IPS DF 4.7 (cell line): Measurements from ENCODE around the gene PRLH.

ENCODE experiments used
- DNase-seq: peaks from one replicate; pipeline ENCODE4 v3.0.0-alpha.2; 2013; ENCODE audit warnings: low spot score; ENCODE audit errors: extremely low read depth

PRLH gene

GRCh38 chr2:237564526-237565131 lies 1.7 kb upstream of the PRLH start:
- DNase-seq, result no peak

- no peak for DNase-seq
Measured at GRCh38 chr2:237565974-237566373, 400 bp upstream of the PRLH start.

GRCh38 chr2:237567276-237568029 lies 1.1 kb downstream of the PRLH start:
- DNase-seq, result no peak

- DNase-seq, result no peak
Measured at GRCh38 chr2:237568121-237568660, 1.8 kb downstream of the PRLH start.

- DNase-seq, result no peak
Measured at GRCh38 chr2:237569041-237569440, 2.7 kb downstream of the PRLH start.

GRCh38 chr2:237569896-237570295 lies 3.5 kb downstream of the PRLH start:
- no peak for DNase-seq

GRCh38 chr2:237570776-237571335 lies 4.5 kb downstream of the PRLH start:
- DNase-seq, result no peak

- DNase-seq, result no peak
Measured at GRCh38 chr2:237571551-237571950, 5.2 kb downstream of the PRLH start.

GRCh38 chr2:237572021-237572741 lies 5.8 kb downstream of the PRLH start:
- no peak for DNase-seq

GRCh38 chr2:237572742-237573101 lies 6.3 kb downstream of the PRLH start:
- DNase-seq, result no peak

- DNase-seq, result no peak
Measured at GRCh38 chr2:237573721-237574415, 7.5 kb downstream of the PRLH start.

- no peak for DNase-seq
Measured at GRCh38 chr2:237574467-237574866, 8.1 kb downstream of the PRLH start.

- no peak for DNase-seq
Measured at GRCh38 chr2:237574894-237575868, 8.8 kb downstream of the PRLH start.

GRCh38 chr2:237575869-237576862 lies 9.8 kb downstream of the PRLH start:
- no peak for DNase-seq

GRCh38 chr2:237576974-237577373 lies 10.6 kb downstream of the PRLH start:
- no peak for DNase-seq

- no peak for DNase-seq
Measured at GRCh38 chr2:237577458-237577857, 11.1 kb downstream of the PRLH start.

- no peak for DNase-seq
Measured at GRCh38 chr2:237577956-237578870, 11.8 kb downstream of the PRLH start.

- no peak for DNase-seq
Measured at GRCh38 chr2:237581326-237581725, 15.0 kb downstream of the PRLH start.
